ENCODE results near the gene RSPH6A. TPM values are rescaled to one million over a fixed set of nuclear protein-coding genes. Genes with fewer than 3 reads are reported as not detected.

Gene RSPH6A
- total and polyA plus RNA-seq, 10 of the 15 experiments (the other 5 are each of a cell fraction or from before 2014, with no cell fraction given): 0.03 to 0.41 (median 0.22) TPM; not detected in 4

- TF ChIP-seq BCLAF1 (IDR thresholded peaks at IDR 0.05): no peak
- no peak for TF ChIP-seq RCOR1 (conservative IDR thresholded peaks at IDR 0.05; ENCODE audit: low read depth, low read length)
These were observed 37.1 kb upstream of the RSPH6A start (continued) for GRCh38 chr19:45852145-45852750.

DNA sequence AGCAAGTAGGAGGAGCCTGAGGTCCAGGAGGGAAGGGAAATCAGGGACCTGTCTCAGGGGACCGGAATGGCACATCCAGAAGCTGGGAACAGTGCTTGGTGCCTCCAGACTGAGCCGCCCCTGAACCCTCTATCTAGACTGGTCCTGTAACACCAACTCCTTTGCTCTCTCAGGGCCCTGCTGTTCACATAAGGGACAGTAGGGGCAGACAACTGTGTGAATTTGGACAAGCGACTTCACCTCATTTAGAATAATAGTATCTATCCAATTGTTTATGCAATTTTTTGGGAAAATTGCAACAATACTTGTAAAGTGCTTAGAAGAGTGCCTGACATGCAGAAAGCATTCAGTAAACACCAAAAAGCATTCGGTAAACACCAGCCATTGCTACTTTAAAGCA, 33.8 kb upstream of the RSPH6A start:
- Histone ChIP-seq H3K27ac (ENCODE audit: control insufficient read depth, insufficient read depth) (no peak overlapping the region), H3K4me3 (no peak overlapping the region), H4K20me1 (ENCODE audit: control insufficient read depth, insufficient read depth) (no peaks in the 10 kb centered on the region), H3K9ac (ENCODE audit: control insufficient read depth, insufficient read depth, low read length) (no peak overlapping the region), H3K9me3 (replicated peaks; ENCODE audit: control insufficient read depth, insufficient read depth, low read length) (no peaks in the 10 kb centered on the region), H3K4me1 (ENCODE audit: control insufficient read depth, insufficient read depth, low read length) (no peaks in the 10 kb centered on the region), H2AFZ (ENCODE audit: control insufficient read depth, low read depth, low read length) (no peak overlapping the region), H3K27me3 (replicated peaks in 1 of 2; ENCODE audit: control insufficient read depth in 2 of 2, insufficient read depth in 2 of 2, low read length in 1 of 2) (no peaks in the 10 kb centered on the region), H3K4me2 (ENCODE audit: control insufficient read depth, insufficient read depth) (no peak overlapping the region), H3K36me3 (ENCODE audit: control insufficient read depth in 2 of 2, insufficient read depth in 2 of 2, low read length in 1 of 2) (peaks cover 31 to 43% of the 10 kb centered on the region in 2 experiments), H3K79me2 (ENCODE audit: control insufficient read depth, insufficient read depth, low read length) (no peaks in the 10 kb centered on the region)
- ChIA-PET CTCF (interaction anchor here (1.0 to 1.5 kb wide), 2 partner anchors 16 to 32 kb away, joined by 3 read pairs; partner anchors contain the start of gene FOXA3), POLR2A (no interaction called here), RAD21 (ENCODE audit: unreplicated experiment) (no interaction called here), SMC1A (ENCODE audit: uncharacterized antibody, unreplicated experiment) (interaction anchor here (0.8 kb wide), 1 partner anchor 54 kb away, joined by 3 read pairs; no protein-coding TSS in a partner anchor)
- DNase-seq (ENCODE audit: low read depth, low spot score) (no peak), FAIRE-seq (no peak), ATAC-seq (peak; percentile 68)
- peak; percentile 4 to 46 (median 41); a peak in 4 of 6 replicates for TF ChIP-seq CTCF (IDR thresholded peaks at IDR 0.05 in 2 of 3, conservative IDR thresholded peaks at IDR 0.05 in 1 of 3; ENCODE audit: control insufficient read depth in 2 of 3, extremely low read depth in 1 of 3, insufficient read depth in 1 of 3, low read depth in 3 of 3, low read length in 3 of 3)
- TF ChIP-seq TARDBP (IDR thresholded peaks at IDR 0.05; ENCODE audit: borderline replicate concordance): no peak
- BruUV-seq (replicated peaks): no TSS peak
- intact Hi-C loops (cut with micrococcal nuclease; ENCODE audit: unreplicated experiment) (no loop called here), in situ Hi-C loops (cut with MboI) (no loop called here)
- 98% methylated on average over 4 of the region's 4 CpGs for WGBS (ENCODE audit: insufficient coverage, insufficient replicate concordance, low lambda C conversion rate, missing lambda C conversion rate)
